ENCODE measurements around the gene PRELID1. TPM values are rescaled to one million over a fixed set of nuclear protein-coding genes. Genes with fewer than 3 reads are reported as not detected.

The PRELID1 gene
- total RNA-seq, 1 experiment from 2014 or later, result 275 TPM

GRCh38 chr5:177349762-177350161, 46.2 kb downstream of the PRELID1 start:
- Histone ChIP-seq H3K27ac (ENCODE audit: low read length) (no peak overlapping the region), H3K27me3 (ENCODE audit: control insufficient read depth, insufficient read depth, low read length) (no peaks in the 10 kb centered on the region), H3K9me3 (ENCODE audit: control insufficient read depth, insufficient read depth, low read depth, low read length) (no peaks in the 10 kb centered on the region), H3K4me1 (ENCODE audit: control insufficient read depth, insufficient read depth, low read length) (peaks cover 23% of the 10 kb centered on the region), H3K36me3 (ENCODE audit: control insufficient read depth, insufficient read depth, low read length) (no peaks in the 10 kb centered on the region), H3K4me3 (ENCODE audit: low read depth in 2 of 2, low read length in 2 of 2) (peak overlapping the region; percentile 90 to 95)
- intact Hi-C loops (cut with micrococcal nuclease; ENCODE audit: unreplicated experiment), result no loop called here
- CTCF ChIA-PET, result no interaction called here
- BruUV-seq (replicated peaks), result no TSS peak
- ATAC-seq (no peak), DNase-seq (ENCODE audit: low read depth, low spot score) (no peak)
- in situ Hi-C loops (cut with HindIII; ENCODE audit: low pct_unique_long_range_greater_than_20kb, low sequenced_read_pairs), result no loop called here
- POLR2A ChIA-PET, result no interaction called here
- TF ChIP-seq TCF7L2 (IDR thresholded peaks at IDR 0.05; ENCODE audit: low read depth, low read length) (no peak), REST (IDR thresholded peaks at IDR 0.05; ENCODE audit: insufficient read depth in 1 of 2, low read depth in 2 of 2, low read length in 1 of 2) (no peak), SIN3A (IDR thresholded peaks at IDR 0.05; ENCODE audit: borderline replicate concordance, insufficient read depth, low read depth, low read length) (no peak), POLR2AphosphoS5 (IDR thresholded peaks at IDR 0.05; ENCODE audit: low read depth, low read length) (no peak), CTCF (IDR thresholded peaks at IDR 0.05) (no peak)

GRCh38 chr5:177350776-177351391, 47.3 kb downstream of the PRELID1 start:
- ChIA-PET CTCF (no interaction called here), POLR2A (interaction anchor here (0.6 kb wide), 1 partner anchor 539 kb away, joined by 4 read pairs; no protein-coding TSS in a partner anchor)
- Histone ChIP-seq H3K4me1 (ENCODE audit: control insufficient read depth, insufficient read depth, low read length) (peaks cover 23% of the 10 kb centered on the region), H3K27ac (ENCODE audit: low read length) (peak overlapping the region; percentile 90), H3K36me3 (ENCODE audit: control insufficient read depth, insufficient read depth, low read length) (no peaks in the 10 kb centered on the region), H3K27me3 (ENCODE audit: control insufficient read depth, insufficient read depth, low read length) (no peaks in the 10 kb centered on the region), H3K4me3 (ENCODE audit: low read depth in 2 of 2, low read length in 2 of 2) (peak overlapping the region; percentile 90 to 95), H3K9me3 (ENCODE audit: control insufficient read depth, insufficient read depth, low read depth, low read length) (no peaks in the 10 kb centered on the region)
- no TSS peak for BruUV-seq (replicated peaks)
- TF ChIP-seq TCF7L2 (IDR thresholded peaks at IDR 0.05; ENCODE audit: low read depth, low read length) (no peak), REST (IDR thresholded peaks at IDR 0.05; ENCODE audit: insufficient read depth in 1 of 2, low read depth in 2 of 2, low read length in 1 of 2) (no peak), CTCF (IDR thresholded peaks at IDR 0.05) (no peak), SIN3A (IDR thresholded peaks at IDR 0.05; ENCODE audit: borderline replicate concordance, insufficient read depth, low read depth, low read length) (no peak), POLR2AphosphoS5 (IDR thresholded peaks at IDR 0.05; ENCODE audit: low read depth, low read length) (no peak)
- ATAC-seq (no peak), DNase-seq (ENCODE audit: low read depth, low spot score) (no peak)
- intact Hi-C loops (cut with micrococcal nuclease; ENCODE audit: unreplicated experiment), result no loop called here
- in situ Hi-C loops (cut with HindIII; ENCODE audit: low pct_unique_long_range_greater_than_20kb, low sequenced_read_pairs), result no loop called here

All from Panc1 (cell line).